NCI-H526 treated with DMSO at 0.1 percent for 48 hours (cell line): Measurements from ENCODE around the gene BACH1.

ENCODE experiments used
- DNase-seq: peaks from one replicate; lab custom pipeline; 2025; lab: John Stamatoyannopoulos, UW

The BACH1 gene

GRCh38 chr21:29293495-29293894 lies 5.2 kb upstream of the BACH1 start:
- DNase-seq, result no peak

- DNase-seq, result no peak
These were observed 3.6 kb upstream of the BACH1 start for GRCh38 chr21:29295066-29295650.

GRCh38 chr21:29296446-29296845 lies 2.3 kb upstream of the BACH1 start:
- DNase-seq, result no peak

- no peak for DNase-seq
These were observed 1.0 kb upstream of the BACH1 start for GRCh38 chr21:29297483-29298347.

- DNase-seq, result no peak
These were observed 559 bp downstream of the BACH1 start for GRCh38 chr21:29299046-29299915.

- DNase-seq, result peak; percentile 84
These were observed 1.4 kb downstream of the BACH1 start for GRCh38 chr21:29299916-29300806.

GRCh38 chr21:29300807-29301138 lies 2.1 kb downstream of the BACH1 start:
- no peak for DNase-seq

GRCh38 chr21:29301691-29302090 lies 3.0 kb downstream of the BACH1 start:
- no peak for DNase-seq

GRCh38 chr21:29302359-29302875 lies 3.7 kb downstream of the BACH1 start:
- DNase-seq, result no peak

GRCh38 chr21:29303288-29303687 lies 4.6 kb downstream of the BACH1 start:
- DNase-seq, result no peak

GRCh38 chr21:29304597-29304996 lies 5.9 kb downstream of the BACH1 start:
- DNase-seq, result no peak

GRCh38 chr21:29305068-29305467 lies 6.3 kb downstream of the BACH1 start:
- DNase-seq, result no peak

GRCh38 chr21:29305561-29305960 lies 6.8 kb downstream of the BACH1 start:
- DNase-seq, result no peak

GRCh38 chr21:29306920-29307319 lies 8.2 kb downstream of the BACH1 start:
- no peak for DNase-seq

- DNase-seq, result no peak
These were observed 9.2 kb downstream of the BACH1 start for GRCh38 chr21:29307718-29308455.

GRCh38 chr21:29308456-29308783 lies 9.7 kb downstream of the BACH1 start:
- no peak for DNase-seq

GRCh38 chr21:29309703-29310102 lies 11.0 kb downstream of the BACH1 start:
- DNase-seq, result no peak

- no peak for DNase-seq
These were observed 13.1 kb downstream of the BACH1 start for GRCh38 chr21:29311802-29312201.

GRCh38 chr21:29312981-29313380 lies 14.3 kb downstream of the BACH1 start:
- DNase-seq, result no peak

GRCh38 chr21:29313662-29314408 lies 15.1 kb downstream of the BACH1 start:
- DNase-seq, result no peak
